ENCODE measurements around the gene DICER1.

The DICER1 gene

GRCh38 chr14:95174184-95174792, 17.0 kb upstream of the DICER1 start:
- TF ChIP-seq ZFX (IDR thresholded peaks at IDR 0.05; ENCODE audit: borderline replicate concordance) (no peak), CTCF (IDR thresholded peaks at IDR 0.05) (no peak)
- H3K27ac ChIP-seq = no peak overlapping the region

GRCh38 chr14:95173518-95173917, 16.2 kb upstream of the DICER1 start:
- H3K27ac ChIP-seq = no peak overlapping the region
- TF ChIP-seq ZFX (IDR thresholded peaks at IDR 0.05; ENCODE audit: borderline replicate concordance) (no peak), CTCF (IDR thresholded peaks at IDR 0.05) (no peak)

- no peak for TF ChIP-seq ZFX (IDR thresholded peaks at IDR 0.05; ENCODE audit: borderline replicate concordance)
- no peak for TF ChIP-seq CTCF (IDR thresholded peaks at IDR 0.05)
- no peak overlapping the region for H3K27ac ChIP-seq
Observed at GRCh38 chr14:95167177-95167576, 9.8 kb upstream of the DICER1 start.

DNA sequence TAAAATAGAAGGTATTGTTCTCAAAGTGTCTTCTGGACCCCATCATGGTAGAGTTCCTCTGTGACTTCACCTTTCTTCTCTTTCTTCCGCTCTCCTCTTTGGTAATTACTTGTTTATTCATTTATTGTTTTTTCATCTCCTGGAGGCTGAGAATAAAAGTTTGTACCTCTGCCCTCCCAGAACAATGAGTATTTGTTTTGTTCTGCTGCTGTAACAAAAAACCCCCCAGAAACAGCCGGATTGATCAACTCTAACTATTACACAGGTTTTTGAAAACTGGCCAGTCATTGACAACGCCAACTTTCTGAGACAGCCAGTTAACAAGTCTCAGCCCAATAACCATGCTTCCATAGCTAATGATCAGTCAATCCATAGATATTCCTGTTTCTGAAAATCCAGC, 8.2 kb upstream of the DICER1 start:
- H3K27ac ChIP-seq = no peak overlapping the region
- TF ChIP-seq ZFX (IDR thresholded peaks at IDR 0.05; ENCODE audit: borderline replicate concordance) = no peak
- TF ChIP-seq CTCF (IDR thresholded peaks at IDR 0.05) = no peak

DNA sequence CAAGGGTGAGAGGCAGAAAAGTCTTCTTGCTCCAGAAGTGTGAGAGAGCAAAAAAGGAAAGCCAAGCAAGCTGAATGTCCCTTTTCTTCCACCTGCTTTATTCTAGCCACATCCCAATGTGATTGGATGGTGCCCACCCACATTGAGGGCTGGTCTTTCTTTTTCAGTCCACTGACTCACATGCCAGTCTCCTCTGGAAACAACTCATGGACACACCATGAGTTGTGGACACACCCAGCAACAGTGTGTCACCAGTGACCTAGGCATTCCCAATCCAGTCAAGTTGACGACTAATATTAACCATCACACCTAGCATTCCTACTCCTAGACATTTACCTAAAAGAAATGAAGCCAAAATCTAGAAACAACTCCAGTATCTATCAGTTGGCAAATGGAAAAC, 7.2 kb upstream of the DICER1 start:
- H3K27ac ChIP-seq = no peak overlapping the region
- TF ChIP-seq ZFX (IDR thresholded peaks at IDR 0.05; ENCODE audit: borderline replicate concordance) (no peak), CTCF (IDR thresholded peaks at IDR 0.05) (no peak)

- no peak overlapping the region for H3K27ac ChIP-seq
- TF ChIP-seq CTCF (IDR thresholded peaks at IDR 0.05) (no peak), ZFX (IDR thresholded peaks at IDR 0.05; ENCODE audit: borderline replicate concordance) (no peak)
Observed at GRCh38 chr14:95163666-95164065, 6.3 kb upstream of the DICER1 start.

DNA sequence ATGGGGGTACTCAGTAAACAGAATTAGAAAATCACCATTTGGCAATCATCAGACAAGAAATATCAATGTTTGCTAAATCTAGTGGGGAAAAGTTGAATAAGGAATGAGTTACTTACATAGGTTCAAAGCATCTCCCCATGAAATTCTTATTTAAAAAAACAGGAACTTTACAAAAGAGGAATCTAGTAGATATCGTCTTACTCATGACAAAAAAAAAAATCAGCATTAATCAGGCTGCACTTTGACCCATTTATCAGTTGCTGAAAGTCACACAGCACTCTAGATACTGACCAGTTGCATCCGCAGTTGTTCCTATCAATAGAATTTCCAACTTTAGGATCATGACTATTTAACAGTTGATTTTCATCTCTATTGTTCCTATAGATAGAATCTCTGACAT, 5.8 kb upstream of the DICER1 start:
- TF ChIP-seq ZFX (IDR thresholded peaks at IDR 0.05; ENCODE audit: borderline replicate concordance) (no peak), CTCF (IDR thresholded peaks at IDR 0.05) (no peak)
- H3K27ac ChIP-seq = no peak overlapping the region
